GM12878 (cell line): Measurements from ENCODE around the gene SNAI3. TPM values are rescaled to one million over a fixed set of nuclear protein-coding genes. Genes with fewer than 3 reads are reported as not detected.

Experiments
- ATAC-seq: fragments of 200-7000 bp; cut with Tn5 transposase; 3 replicates; pipeline ENCODE4 v1.9.1; 2020; ENCODE audit warnings: mild to moderate bottlenecking, moderate library complexity
- BruUV-seq: library from RNA; stranded (reverse); fragments of 400-500 nt; replicated peaks from 2 replicates; lab custom pipeline; 2021; lab: Mats Ljungman, UMichigan
- CTCF ChIA-PET: fragments of 300-600 bp; sonication (Branson Sonifier 250); formaldehyde crosslinking; extraction: SDS; loops from one replicate; lab custom pipeline; 2021; ENCODE audit warnings: inconsistent platforms; lab: Yijun Ruan, JAX
- POLR2A ChIA-PET: fragments of 350-600 bp; formaldehyde crosslinking; extraction: SDS; loops from one replicate; lab custom pipeline; 2021; ENCODE audit warnings: inconsistent platforms; lab: Charles Lee
- RAD21 ChIA-PET: fragments of 300-600 bp; sonication (Branson Sonifier 250); formaldehyde crosslinking; loops from one replicate; lab custom pipeline; 2023; ENCODE audit warnings: antibody characterized with exemption; ENCODE audit not compliant: unreplicated experiment; lab: Charles Lee
- SMC1A ChIA-PET: fragments of 300-600 bp; sonication (Branson Sonifier 250); formaldehyde crosslinking; loops from one replicate; lab custom pipeline; 2023; ENCODE audit not compliant: unreplicated experiment, uncharacterized antibody; lab: Charles Lee
- DNase-seq: peaks from one replicate; pipeline ENCODE4 v3.0.0-alpha.2; 2011; ENCODE audit warnings: low read depth, low spot score
- FAIRE-seq: peaks from 3 replicates; lab custom pipeline; 2011; peaks lifted over from hg19 to GRCh38; lab: Jason Lieb, UNC
- H2AFZ ChIP-seq: 2 replicates; pipeline ENCODE4 v1.6.0; 2011; ENCODE audit warnings: low read depth, low read length, control low read depth; ENCODE audit not compliant: control insufficient read depth
- H3K27ac ChIP-seq: 2 replicates; pipeline ENCODE4 v1.5.1; 2011; ENCODE audit warnings: control low read depth; ENCODE audit not compliant: control insufficient read depth, insufficient read depth
- H3K27me3 ChIP-seq, 2 experiments: replicated peaks in 1 of 2; 2 replicates each; pipeline versions ENCODE4 v1.6.0 to v1.6.1; 2011; ENCODE audit warnings: low read length in 1 of 2; ENCODE audit not compliant: control insufficient read depth in 2 of 2, insufficient read depth in 2 of 2
- H3K36me3 ChIP-seq, 2 experiments: 2 replicates each; pipeline ENCODE4 v1.5.1; 2011; ENCODE audit warnings: low read length in 1 of 2; ENCODE audit not compliant: control insufficient read depth in 2 of 2, insufficient read depth in 2 of 2
- H3K4me1 ChIP-seq: 2 replicates; pipeline ENCODE4 v1.6.1; 2011; ENCODE audit warnings: mild to moderate bottlenecking, low read length, moderate library complexity, mixed read lengths; ENCODE audit not compliant: control insufficient read depth, insufficient read depth
- H3K4me2 ChIP-seq: 2 replicates; pipeline ENCODE4 v1.6.0; 2011; ENCODE audit warnings: control low read depth; ENCODE audit not compliant: control insufficient read depth, insufficient read depth
- H3K4me3 ChIP-seq: fragments of 200-600 bp; sonication (generic); 2 replicates; pipeline ENCODE4 v1.5.1; 2016
- H3K79me2 ChIP-seq: 2 replicates; pipeline ENCODE4 v1.6.0; 2011; ENCODE audit warnings: low read length; ENCODE audit not compliant: control insufficient read depth, insufficient read depth
- H3K9ac ChIP-seq: 2 replicates; pipeline ENCODE4 v1.8.0; 2011; ENCODE audit warnings: low read length, control low read depth, mixed read lengths; ENCODE audit not compliant: control insufficient read depth, insufficient read depth
- H3K9me3 ChIP-seq: replicated peaks from 3 replicates; pipeline ENCODE4 v1.5.1; 2011; ENCODE audit warnings: mild to moderate bottlenecking, low read length; ENCODE audit not compliant: control insufficient read depth, insufficient read depth
- H4K20me1 ChIP-seq: 2 replicates; pipeline ENCODE4 v1.6.0; 2011; ENCODE audit not compliant: control insufficient read depth, insufficient read depth
- NR2C2 ChIP-seq: IDR thresholded peaks from 2 replicates; pipeline ENCODE4 v1.6.1; 2011; ENCODE audit warnings: borderline replicate concordance, low read depth; ENCODE audit not compliant: control insufficient read depth, insufficient read length
- WGBS: methylation state at CpG from one replicate; pipeline ENCODE4 v1.1.6; 2016; ENCODE audit warnings: low lambda C conversion rate; ENCODE audit not compliant: insufficient replicate concordance, insufficient coverage; ENCODE audit errors: missing lambda C conversion rate; 5-methylcytosine and 5-hydroxymethylcytosine counted together
- in situ Hi-C: fragments of 300-500 bp; cut with MboI; formaldehyde crosslinking; loops from 9 replicates; pipeline ENCODE4 v1.14.3; 2018; ENCODE audit warnings: mixed read lengths
- intact Hi-C: fragments of 100-400 bp; cut with micrococcal nuclease; formaldehyde crosslinking; loops from one replicate; pipeline ENCODE4 v1.14.2; 2022; ENCODE audit not compliant: unreplicated experiment
- microRNA-seq: library from miRNA; unstranded; fragments of <30 nt; microRNA quantifications from one replicate; pipeline ENCODE4, GENCODE V29; 2018
- polyA plus RNA-seq, 11 experiments: library from polyadenylated mRNA; depleted of rRNA in 4 of 11; unstranded in 6 of 11; stranded (reverse) in 5 of 11; fragments of >200 nt; fragmentation: Nextera tagmentation in 4 of 11; fragmentation: Illumina TruSeq in 1 of 11; extraction: Ambion mirVana in 4 of 11; extraction: Trizol in 1 of 11; gene quantifications; 1 replicate in 1 of 11; 2 replicates in 10 of 11; pipeline versions ENCODE4 v1.2.1 to v1.2.3, GENCODE V29; 2011 to 2016; ENCODE audit warnings: inconsistent platforms in 2 of 11, missing spikeins in 2 of 11, low read depth in 1 of 11
- total RNA-seq, 4 experiments: library from RNA; depleted of rRNA in 3 of 4; stranded (reverse); fragments of >200 nt in 3 of 4; fragmentation: Illumina TruSeq in 1 of 4; extraction: Trizol in 1 of 4; gene quantifications; 2 replicates each; pipeline versions ENCODE4 v1.2.1 to v1.2.3, GENCODE V29; 2013 to 2021
- TF ChIP-seq, protein P1 (sequence below), 3 experiments: IDR thresholded peaks in 2 of 3; conservative IDR thresholded peaks in 1 of 3; 2 replicates each; pipeline ENCODE4 v1.5.1; 2011; ENCODE audit warnings: low read depth in 3 of 3, low read length in 3 of 3, mild to moderate bottlenecking in 3 of 3, control low read depth in 2 of 3, moderate library complexity in 2 of 3, inconsistent platforms in 1 of 3, mixed read lengths in 1 of 3; ENCODE audit not compliant: control insufficient read depth in 2 of 3, insufficient read depth in 1 of 3; ENCODE audit errors: extremely low read depth in 1 of 3

SNAI3 gene
- total and polyA plus RNA-seq, 10 of the 15 experiments (the other 5 are each of a cell fraction or from before 2014, with no cell fraction given) = 0.21 to 7.4 (median 3.0) TPM

DNA sequence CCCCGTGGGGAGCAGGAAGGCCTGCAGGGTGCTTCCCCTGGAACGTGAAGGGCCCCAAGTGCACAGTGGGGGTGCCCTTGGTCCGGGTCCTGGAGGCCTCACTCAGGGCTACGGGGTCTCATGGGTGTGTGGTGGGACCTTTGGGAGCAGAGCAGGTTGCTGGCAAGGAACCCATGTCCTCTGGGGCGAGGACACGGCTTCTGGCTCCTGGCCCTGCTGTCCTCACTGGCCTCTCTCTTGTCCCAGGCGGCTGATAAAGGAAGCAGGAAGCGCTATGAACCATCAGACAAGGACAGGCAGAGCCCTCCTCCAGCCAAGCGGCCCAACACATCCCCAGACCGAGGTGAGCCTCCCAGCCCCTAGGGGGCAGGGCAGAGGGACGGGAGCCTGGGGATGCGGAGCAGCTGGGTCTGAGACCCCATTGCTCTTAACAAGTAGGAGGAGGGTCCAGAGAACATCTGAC, 57.8 kb downstream of the SNAI3 start:
- H3K9ac ChIP-seq = no peak overlapping the region
- ChIA-PET SMC1A (no interaction called here), RAD21 (interaction anchor here (1.1 kb wide), 1 partner anchor 57 kb away, joined by 3 read pairs; no protein-coding TSS in a partner anchor), POLR2A (no interaction called here), CTCF (interaction anchor here (1.1 to 1.2 kb wide), 2 partner anchors 58 to 588 kb away, joined by 4 to 5 read pairs; partner anchors contain the start of gene ZC3H18)
- no TSS peak for BruUV-seq
- H3K27ac ChIP-seq = no peak overlapping the region
- ATAC-seq (peak; percentile 41), FAIRE-seq (no peak), DNase-seq (no peak)
- H3K36me3 ChIP-seq = peaks cover 7 to 47% of the 10 kb centered on the region in 2 experiments; a peak in 3 of 4 replicates
- TF ChIP-seq, protein P1, sequence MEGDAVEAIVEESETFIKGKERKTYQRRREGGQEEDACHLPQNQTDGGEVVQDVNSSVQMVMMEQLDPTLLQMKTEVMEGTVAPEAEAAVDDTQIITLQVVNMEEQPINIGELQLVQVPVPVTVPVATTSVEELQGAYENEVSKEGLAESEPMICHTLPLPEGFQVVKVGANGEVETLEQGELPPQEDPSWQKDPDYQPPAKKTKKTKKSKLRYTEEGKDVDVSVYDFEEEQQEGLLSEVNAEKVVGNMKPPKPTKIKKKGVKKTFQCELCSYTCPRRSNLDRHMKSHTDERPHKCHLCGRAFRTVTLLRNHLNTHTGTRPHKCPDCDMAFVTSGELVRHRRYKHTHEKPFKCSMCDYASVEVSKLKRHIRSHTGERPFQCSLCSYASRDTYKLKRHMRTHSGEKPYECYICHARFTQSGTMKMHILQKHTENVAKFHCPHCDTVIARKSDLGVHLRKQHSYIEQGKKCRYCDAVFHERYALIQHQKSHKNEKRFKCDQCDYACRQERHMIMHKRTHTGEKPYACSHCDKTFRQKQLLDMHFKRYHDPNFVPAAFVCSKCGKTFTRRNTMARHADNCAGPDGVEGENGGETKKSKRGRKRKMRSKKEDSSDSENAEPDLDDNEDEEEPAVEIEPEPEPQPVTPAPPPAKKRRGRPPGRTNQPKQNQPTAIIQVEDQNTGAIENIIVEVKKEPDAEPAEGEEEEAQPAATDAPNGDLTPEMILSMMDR (IDR thresholded peaks at IDR 0.05 in 2 of 3, conservative IDR thresholded peaks at IDR 0.05 in 1 of 3; ENCODE audit: control insufficient read depth in 2 of 3, extremely low read depth in 1 of 3, insufficient read depth in 1 of 3, low read depth in 3 of 3, low read length in 3 of 3) = peak; percentile 25 to 55 (median 38); a peak in 5 of 6 replicates
- no peak for TF ChIP-seq NR2C2
- H3K27me3 ChIP-seq = no peaks in the 10 kb centered on the region
- no peak overlapping the region for H2AFZ ChIP-seq
- peaks cover 4% of the 10 kb centered on the region for H3K4me1 ChIP-seq
- intact Hi-C loops = no loop called here
- H4K20me1 ChIP-seq = no peaks in the 10 kb centered on the region
- H3K4me2 ChIP-seq = no peak overlapping the region
- H3K9me3 ChIP-seq = no peaks in the 10 kb centered on the region
- 85% methylated on average over 10 of the region's 12 CpGs for WGBS
- no peak overlapping the region for H3K4me3 ChIP-seq
- in situ Hi-C loops = no loop called here
- H3K79me2 ChIP-seq = no peaks in the 10 kb centered on the region

Small RNAs within 50 kb of the gene (microRNA-seq; reads per million reads assigned to microRNA genes)
- not detected for gene MIR4722

Other genes with a start within 250 kb of the SNAI3 start
Only the 7 nearest of the 13 such genes appear.
- 8.6 and 12.5 TPM in 2 replicates for gene ZC3H18, start 116.1 kb downstream of the SNAI3 start, total RNA-seq (2014; rRNA removed)
- gene ZC3H18, start 116.1 kb downstream of the SNAI3 start, total RNA-seq (2014; rRNA removed; fragmentation: Illumina TruSeq; extraction: Trizol) = 14.9 and 15.9 TPM in 2 replicates
- gene ZC3H18, start 116.1 kb downstream of the SNAI3 start, total RNA-seq (2021) = 50.4 and 58.3 TPM in 2 replicates
- gene ZC3H18, start 116.1 kb downstream of the SNAI3 start, polyA plus RNA-seq (2011; rRNA removed) = 5.5 and 8.5 TPM in 2 replicates
- 14.7 and 29.0 TPM in 2 replicates for gene ZC3H18, start 116.1 kb downstream of the SNAI3 start, polyA plus RNA-seq (2014; fragmentation: Illumina TruSeq; extraction: Trizol)
- gene ZC3H18, start 116.1 kb downstream of the SNAI3 start, polyA plus RNA-seq (2014; fragmentation: Nextera tagmentation; extraction: Ambion mirVana) = 1 to 10 TPM; 1.0 to 3.2 TPM
- 29.1 and 37.5 TPM in 2 replicates for gene ZC3H18, start 116.1 kb downstream of the SNAI3 start, polyA plus RNA-seq (2014; rRNA removed)
- gene ZC3H18, start 116.1 kb downstream of the SNAI3 start, polyA plus RNA-seq (2016; fragmentation: Nextera tagmentation; extraction: Ambion mirVana) = 10 to 100 TPM; 54.1 to 57.0 TPM
- gene IL17C, start 47.9 kb downstream of the SNAI3 start, total RNA-seq (2014; rRNA removed) = not detected in 2 replicates
- gene IL17C, start 47.9 kb downstream of the SNAI3 start, total RNA-seq (2014; rRNA removed; fragmentation: Illumina TruSeq; extraction: Trizol) = not detected in 2 replicates
- not detected in 2 replicates for gene IL17C, start 47.9 kb downstream of the SNAI3 start, total RNA-seq (2021)
- not detected in 2 replicates for gene IL17C, start 47.9 kb downstream of the SNAI3 start, polyA plus RNA-seq (2011; rRNA removed)
- gene IL17C, start 47.9 kb downstream of the SNAI3 start, polyA plus RNA-seq (2014; fragmentation: Illumina TruSeq; extraction: Trizol) = not detected in 2 replicates
- gene IL17C, start 47.9 kb downstream of the SNAI3 start, polyA plus RNA-seq (2014; fragmentation: Nextera tagmentation; extraction: Ambion mirVana) = not detected
- 0.33 TPM in 1 of 2 replicates, not detected in the other for gene IL17C, start 47.9 kb downstream of the SNAI3 start, polyA plus RNA-seq (2014; rRNA removed)
- gene IL17C, start 47.9 kb downstream of the SNAI3 start, polyA plus RNA-seq (2016; fragmentation: Nextera tagmentation; extraction: Ambion mirVana) = not detected
- gene CYBA, start 35.5 kb downstream of the SNAI3 start, total RNA-seq (2014; rRNA removed) = 531 and 598 TPM in 2 replicates
- 114 and 132 TPM in 2 replicates for gene CYBA, start 35.5 kb downstream of the SNAI3 start, total RNA-seq (2014; rRNA removed; fragmentation: Illumina TruSeq; extraction: Trizol)
- gene CYBA, start 35.5 kb downstream of the SNAI3 start, total RNA-seq (2021) = 373 and 384 TPM in 2 replicates
- 29.3 and 78.7 TPM in 2 replicates for gene CYBA, start 35.5 kb downstream of the SNAI3 start, polyA plus RNA-seq (2011; rRNA removed)
- 7.9 and 53.2 TPM in 2 replicates for gene CYBA, start 35.5 kb downstream of the SNAI3 start, polyA plus RNA-seq (2014; fragmentation: Illumina TruSeq; extraction: Trizol)
- gene CYBA, start 35.5 kb downstream of the SNAI3 start, polyA plus RNA-seq (2014; fragmentation: Nextera tagmentation; extraction: Ambion mirVana) = under 1 TPM; 0.55 to 0.66 TPM
- 551 and 668 TPM in 2 replicates for gene CYBA, start 35.5 kb downstream of the SNAI3 start, polyA plus RNA-seq (2014; rRNA removed)
- 100 to 1,000 TPM; 462 to 477 TPM for gene CYBA, start 35.5 kb downstream of the SNAI3 start, polyA plus RNA-seq (2016; fragmentation: Nextera tagmentation; extraction: Ambion mirVana)
- 101 and 104 TPM in 2 replicates for gene MVD, start 23.4 kb downstream of the SNAI3 start, total RNA-seq (2014; rRNA removed)
- gene MVD, start 23.4 kb downstream of the SNAI3 start, total RNA-seq (2014; rRNA removed; fragmentation: Illumina TruSeq; extraction: Trizol) = 45.0 and 50.0 TPM in 2 replicates
- 132 and 147 TPM in 2 replicates for gene MVD, start 23.4 kb downstream of the SNAI3 start, total RNA-seq (2021)
- 15.5 and 41.4 TPM in 2 replicates for gene MVD, start 23.4 kb downstream of the SNAI3 start, polyA plus RNA-seq (2011; rRNA removed)
- 8.4 and 28.9 TPM in 2 replicates for gene MVD, start 23.4 kb downstream of the SNAI3 start, polyA plus RNA-seq (2014; fragmentation: Illumina TruSeq; extraction: Trizol)
- gene MVD, start 23.4 kb downstream of the SNAI3 start, polyA plus RNA-seq (2014; fragmentation: Nextera tagmentation; extraction: Ambion mirVana) = 1 to 10 TPM; 5.0 to 6.8 TPM
- 80.1 and 95.9 TPM in 2 replicates for gene MVD, start 23.4 kb downstream of the SNAI3 start, polyA plus RNA-seq (2014; rRNA removed)
- gene MVD, start 23.4 kb downstream of the SNAI3 start, polyA plus RNA-seq (2016; fragmentation: Nextera tagmentation; extraction: Ambion mirVana) = 10 to 100 TPM; 80.5 to 85.4 TPM
- 23.3 and 26.4 TPM in 2 replicates for gene RNF166, start 19.9 kb upstream of the SNAI3 start, total RNA-seq (2014; rRNA removed)
- 5.2 and 6.4 TPM in 2 replicates for gene RNF166, start 19.9 kb upstream of the SNAI3 start, total RNA-seq (2014; rRNA removed; fragmentation: Illumina TruSeq; extraction: Trizol)
- 24.5 and 29.8 TPM in 2 replicates for gene RNF166, start 19.9 kb upstream of the SNAI3 start, total RNA-seq (2021)
- 4.8 and 8.3 TPM in 2 replicates for gene RNF166, start 19.9 kb upstream of the SNAI3 start, polyA plus RNA-seq (2011; rRNA removed)
- gene RNF166, start 19.9 kb upstream of the SNAI3 start, polyA plus RNA-seq (2014; fragmentation: Illumina TruSeq; extraction: Trizol) = 1.7 and 5.3 TPM in 2 replicates
- 1 to 10 TPM in 1 of 2 experiments, under 1 TPM in 1; 0.48 to 1.3 TPM for gene RNF166, start 19.9 kb upstream of the SNAI3 start, polyA plus RNA-seq (2014; fragmentation: Nextera tagmentation; extraction: Ambion mirVana)
- 32.8 and 35.2 TPM in 2 replicates for gene RNF166, start 19.9 kb upstream of the SNAI3 start, polyA plus RNA-seq (2014; rRNA removed)
- gene RNF166, start 19.9 kb upstream of the SNAI3 start, polyA plus RNA-seq (2016; fragmentation: Nextera tagmentation; extraction: Ambion mirVana) = 10 to 100 TPM; 15.8 to 16.5 TPM
- gene CTU2, start 20.0 kb upstream of the SNAI3 start, total RNA-seq (2014; rRNA removed) = 17.8 and 23.3 TPM in 2 replicates
- 11.0 and 12.2 TPM in 2 replicates for gene CTU2, start 20.0 kb upstream of the SNAI3 start, total RNA-seq (2014; rRNA removed; fragmentation: Illumina TruSeq; extraction: Trizol)
- gene CTU2, start 20.0 kb upstream of the SNAI3 start, total RNA-seq (2021) = 44.5 and 48.5 TPM in 2 replicates
- gene CTU2, start 20.0 kb upstream of the SNAI3 start, polyA plus RNA-seq (2011; rRNA removed) = 6.8 and 13.2 TPM in 2 replicates
- 1.5 and 5.6 TPM in 2 replicates for gene CTU2, start 20.0 kb upstream of the SNAI3 start, polyA plus RNA-seq (2014; fragmentation: Illumina TruSeq; extraction: Trizol)
- gene CTU2, start 20.0 kb upstream of the SNAI3 start, polyA plus RNA-seq (2014; fragmentation: Nextera tagmentation; extraction: Ambion mirVana) = 1 to 10 TPM in 1 of 2 experiments, under 1 TPM in 1; 0.32 to 4.0 TPM
- 31.2 and 38.9 TPM in 2 replicates for gene CTU2, start 20.0 kb upstream of the SNAI3 start, polyA plus RNA-seq (2014; rRNA removed)
- gene CTU2, start 20.0 kb upstream of the SNAI3 start, polyA plus RNA-seq (2016; fragmentation: Nextera tagmentation; extraction: Ambion mirVana) = 10 to 100 TPM; 33.2 to 43.4 TPM
- gene PIEZO1, start 98.7 kb upstream of the SNAI3 start, total RNA-seq (2014; rRNA removed) = 96.3 and 106 TPM in 2 replicates
- gene PIEZO1, start 98.7 kb upstream of the SNAI3 start, total RNA-seq (2014; rRNA removed; fragmentation: Illumina TruSeq; extraction: Trizol) = 21.8 and 30.6 TPM in 2 replicates
- 146 and 169 TPM in 2 replicates for gene PIEZO1, start 98.7 kb upstream of the SNAI3 start, total RNA-seq (2021)
- 15.2 and 28.0 TPM in 2 replicates for gene PIEZO1, start 98.7 kb upstream of the SNAI3 start, polyA plus RNA-seq (2011; rRNA removed)
- gene PIEZO1, start 98.7 kb upstream of the SNAI3 start, polyA plus RNA-seq (2014; fragmentation: Illumina TruSeq; extraction: Trizol) = 17.0 and 39.9 TPM in 2 replicates
- 1 to 10 TPM; 1.3 to 7.2 TPM for gene PIEZO1, start 98.7 kb upstream of the SNAI3 start, polyA plus RNA-seq (2014; fragmentation: Nextera tagmentation; extraction: Ambion mirVana)
- 116 and 167 TPM in 2 replicates for gene PIEZO1, start 98.7 kb upstream of the SNAI3 start, polyA plus RNA-seq (2014; rRNA removed)
- gene PIEZO1, start 98.7 kb upstream of the SNAI3 start, polyA plus RNA-seq (2016; fragmentation: Nextera tagmentation; extraction: Ambion mirVana) = 10 to 100 TPM; 31.1 to 35.6 TPM